H1 (cell line): ENCODE results near the gene WSCD2. TPM values are rescaled to one million over a fixed set of nuclear protein-coding genes. Genes with fewer than 3 reads are reported as not detected.

ENCODE experiments used
- CTCF ChIA-PET: fragments of 300-600 bp; sonication (Branson Sonifier 250); formaldehyde crosslinking; loops from one replicate; lab custom pipeline; 2021; ENCODE audit not compliant: partially characterized antibody; lab: Charles Lee
- POLR2A ChIA-PET: fragments of 300-600 bp; sonication (Branson Sonifier 250); formaldehyde crosslinking; loops from one replicate; lab custom pipeline; 2021; ENCODE audit warnings: inconsistent platforms; ENCODE audit not compliant: partially characterized antibody; lab: Charles Lee
- DNase-seq, 2 experiments: peaks; one replicate each; pipeline versions ENCODE4 v3.0.0 to v3.0.0-alpha.2; 2010 to 2022; ENCODE audit warnings: low spot score in 2 of 2, low read depth in 1 of 2, mixed read lengths in 1 of 2
- FAIRE-seq: peaks from 2 replicates; lab custom pipeline; 2011; peaks lifted over from hg19 to GRCh38; lab: Jason Lieb, UNC
- H2AFZ ChIP-seq: 2 replicates; pipeline ENCODE4 v1.8.1; 2012; ENCODE audit warnings: low read length, inconsistent platforms
- H2AK5ac ChIP-seq: 2 replicates; pipeline ENCODE4 v1.6.1; 2013; ENCODE audit warnings: low read depth, low read length
- H2BK120ac ChIP-seq: replicated peaks from 2 replicates; pipeline ENCODE3; 2013; ENCODE audit warnings: low read depth, low read length, inconsistent platforms
- H2BK12ac ChIP-seq: 2 replicates; pipeline ENCODE4 v1.6.1; 2013; ENCODE audit warnings: low read depth, low read length
- H2BK15ac ChIP-seq: 2 replicates; pipeline ENCODE4 v1.6.1; 2013; ENCODE audit warnings: low read length
- H2BK20ac ChIP-seq: 2 replicates; pipeline ENCODE4 v1.6.1; 2013; ENCODE audit warnings: low read length
- H2BK5ac ChIP-seq: 2 replicates; pipeline ENCODE4 v1.6.1; 2013; ENCODE audit warnings: low read depth, low read length
- H3K14ac ChIP-seq: 2 replicates; pipeline ENCODE4 v1.6.1; 2013; ENCODE audit warnings: inconsistent platforms; ENCODE audit not compliant: insufficient read length
- H3K18ac ChIP-seq: 2 replicates; pipeline ENCODE4 v1.6.1; 2013; ENCODE audit warnings: low read length; ENCODE audit errors: extremely low read depth
- H3K23ac ChIP-seq: 2 replicates; pipeline ENCODE4 v1.6.1; 2013; ENCODE audit warnings: inconsistent platforms; ENCODE audit not compliant: insufficient read length
- H3K23me2 ChIP-seq: 2 replicates; pipeline ENCODE4 v1.6.1; 2013; ENCODE audit warnings: low read depth, low read length
- H3K27ac ChIP-seq: 2 replicates; pipeline ENCODE4 v1.6.1; 2011; ENCODE audit warnings: low read depth, low read length, inconsistent platforms
- H3K27me3 ChIP-seq, 4 experiments: replicated peaks in 1 of 4; 1 replicate in 1 of 4; 2 replicates in 3 of 4; pipeline versions ENCODE4 v1.6.1 to v1.8.1; 2011 to 2013; ENCODE audit warnings: low read length in 3 of 4, mild to moderate bottlenecking in 3 of 4, inconsistent platforms in 2 of 4, mixed read lengths in 2 of 4, moderate library complexity in 1 of 4; ENCODE audit not compliant: control insufficient read depth in 3 of 4, insufficient read depth in 3 of 4; ENCODE audit errors: extremely low read depth in 1 of 4
- H3K36me3 ChIP-seq, 4 experiments: 2 replicates each; pipeline versions ENCODE4 v1.6.1 to v1.8.1; 2011 to 2013; ENCODE audit warnings: mild to moderate bottlenecking in 4 of 4, low read length in 3 of 4, moderate library complexity in 2 of 4, control low read depth in 1 of 4, inconsistent platforms in 1 of 4; ENCODE audit not compliant: insufficient read depth in 4 of 4, control insufficient read depth in 2 of 4
- H3K4ac ChIP-seq: replicated peaks from 2 replicates; pipeline ENCODE3; 2013; ENCODE audit warnings: low read length, low read depth, mixed read lengths, inconsistent platforms; ENCODE audit not compliant: insufficient read length
- H3K4me1 ChIP-seq, 4 experiments: replicated peaks in 1 of 4; 1 replicate in 1 of 4; 2 replicates in 3 of 4; pipeline versions ENCODE4 v1.6.1 to v1.8.1; 2011 to 2013; ENCODE audit warnings: low read length in 3 of 4, inconsistent platforms in 2 of 4, mixed read lengths in 1 of 4; ENCODE audit not compliant: insufficient read depth in 4 of 4, control insufficient read depth in 3 of 4
- H3K4me2 ChIP-seq, 2 experiments: 2 replicates each; pipeline versions ENCODE4 v1.6.1 to v1.8.1; 2011 to 2013; ENCODE audit warnings: low read depth in 2 of 2, low read length in 2 of 2, control low read depth in 1 of 2, inconsistent platforms in 1 of 2, mild to moderate bottlenecking in 1 of 2; ENCODE audit not compliant: insufficient read depth in 1 of 2
- H3K4me3 ChIP-seq, 4 experiments: fragments of 200-600, 300-600 bp in 1 of 4; sonication (generic), shearing (Covaris generic), sonication (Bioruptor Twin) in 1 of 4; 2 replicates each; pipeline versions ENCODE4 v1.5.1 to v1.8.1; 2011 to 2016; ENCODE audit warnings: low read length in 4 of 4, low read depth in 3 of 4, control low read depth in 2 of 4, inconsistent platforms in 2 of 4, mild to moderate bottlenecking in 2 of 4, mixed read lengths in 1 of 4, moderate library complexity in 1 of 4; ENCODE audit not compliant: insufficient read depth in 2 of 4; ENCODE audit errors: extremely low read depth in 1 of 4
- H3K56ac ChIP-seq: replicated peaks from 2 replicates; pipeline ENCODE3; 2013; ENCODE audit warnings: low read depth, mild to moderate bottlenecking, mixed read lengths, low read length, inconsistent platforms; ENCODE audit not compliant: insufficient read length
- H3K79me1 ChIP-seq: 2 replicates; pipeline ENCODE4 v1.6.1; 2013; ENCODE audit warnings: low read depth, low read length, control low read depth
- H3K79me2 ChIP-seq, 2 experiments: 2 replicates each; pipeline versions ENCODE4 v1.6.1 to v1.8.1; 2012 to 2013; ENCODE audit warnings: low read length in 2 of 2, mild to moderate bottlenecking in 2 of 2, inconsistent platforms in 1 of 2; ENCODE audit not compliant: insufficient read depth in 2 of 2, control insufficient read depth in 1 of 2
- H3K9ac ChIP-seq, 4 experiments: replicated peaks in 1 of 4; 1 replicate in 1 of 4; 2 replicates in 3 of 4; pipeline versions ENCODE4 v1.6.1 to v1.8.1; 2011 to 2013; ENCODE audit warnings: low read depth in 3 of 4, low read length in 3 of 4, control low read depth in 2 of 4, mild to moderate bottlenecking in 2 of 4, moderate library complexity in 2 of 4, inconsistent platforms in 1 of 4; ENCODE audit errors: extremely low read depth in 1 of 4
- H3K9me3 ChIP-seq, 2 experiments: 2 replicates each; pipeline versions ENCODE4 v1.6.1 to v1.8.1; 2012 to 2013; ENCODE audit warnings: mild to moderate bottlenecking in 2 of 2, moderate library complexity in 2 of 2, control low read depth in 1 of 2, inconsistent platforms in 1 of 2, low read depth in 1 of 2, low read length in 1 of 2, mixed read lengths in 1 of 2; ENCODE audit not compliant: insufficient read depth in 2 of 2
- H4K20me1 ChIP-seq, 2 experiments: replicated peaks in 1 of 2; 2 replicates each; pipeline versions ENCODE3 to v1.8.1; 2011 to 2013; ENCODE audit warnings: inconsistent platforms in 2 of 2, low read length in 2 of 2, mild to moderate bottlenecking in 1 of 2; ENCODE audit not compliant: insufficient read depth in 2 of 2, control insufficient read depth in 1 of 2
- H4K5ac ChIP-seq: 2 replicates; pipeline ENCODE4 v1.6.1; 2013; ENCODE audit warnings: low read length, low read depth, mixed read lengths, inconsistent platforms; ENCODE audit not compliant: insufficient read length
- H4K8ac ChIP-seq: 2 replicates; pipeline ENCODE4 v1.8.0; 2013; ENCODE audit warnings: mild to moderate bottlenecking, moderate library complexity, low read length, inconsistent platforms; ENCODE audit not compliant: insufficient read depth; ENCODE audit errors: extremely low read depth
- H4K91ac ChIP-seq: replicated peaks from 2 replicates; pipeline ENCODE3; 2013; ENCODE audit warnings: low read length, mixed read lengths, inconsistent platforms; ENCODE audit not compliant: insufficient read length
- BRCA1 ChIP-seq: IDR thresholded peaks from 2 replicates; pipeline ENCODE4 v1.6.1; 2012; ENCODE audit warnings: low read depth, low read length, improper control_type of control experiment
- CBX5 ChIP-seq: fragments of 300-800, 300-1000 bp; sonication (generic); IDR thresholded peaks from 2 replicates; pipeline ENCODE4 v1.7.1; 2016; ENCODE audit warnings: antibody characterized with exemption, low read length, low read depth
- CREB1 ChIP-seq: IDR thresholded peaks from 2 replicates; pipeline ENCODE4 v1.6.1; 2012; ENCODE audit warnings: inconsistent platforms
- EZH2 ChIP-seq: fragments of 200-600 bp; sonication (generic); IDR thresholded peaks from 2 replicates; pipeline ENCODE4 v1.7.1; 2012; ENCODE audit warnings: low read depth, mild to moderate bottlenecking, moderate library complexity, low read length, inconsistent platforms; ENCODE audit not compliant: severe bottlenecking
- FOSL1 ChIP-seq: IDR thresholded peaks from 2 replicates; pipeline ENCODE4 v1.6.1; 2011; ENCODE audit warnings: mild to moderate bottlenecking, low read depth, low read length, moderate library complexity; ENCODE audit not compliant: insufficient read depth
- KDM1A ChIP-seq: fragments of 200-600, 300-600 bp; sonication (generic); IDR thresholded peaks from 2 replicates; pipeline ENCODE4 v1.7.1; 2016; ENCODE audit warnings: mild to moderate bottlenecking, low read length, borderline replicate concordance
- KDM5A ChIP-seq: fragments of 200-600 bp; IDR thresholded peaks from 2 replicates; pipeline ENCODE4 v1.7.1; 2012; ENCODE audit warnings: mild to moderate bottlenecking, low read length, inconsistent platforms, mixed read lengths
- MAFK ChIP-seq: IDR thresholded peaks from 2 replicates; pipeline ENCODE4 v1.6.1; 2012; ENCODE audit warnings: low read depth, mild to moderate bottlenecking, improper control_type of control experiment, low read length
- POLR2AphosphoS5 ChIP-seq: IDR thresholded peaks from 2 replicates; pipeline ENCODE4 v1.6.1; 2011; ENCODE audit warnings: low read depth, low read length
- RNF2 ChIP-seq: fragments of 200-900, 300-1000 bp; sonication (generic); IDR thresholded peaks from 2 replicates; pipeline ENCODE4 v1.7.1; 2016; ENCODE audit warnings: borderline replicate concordance, low read depth, mild to moderate bottlenecking, antibody characterized with exemption, low read length; ENCODE audit not compliant: poor library complexity, severe bottlenecking; ENCODE audit errors: missing control alignments
- RXRA ChIP-seq: IDR thresholded peaks from 2 replicates; pipeline ENCODE4 v1.6.1; 2011; ENCODE audit warnings: low read depth, mild to moderate bottlenecking, low read length, moderate library complexity; ENCODE audit not compliant: insufficient read depth
- SAP30 ChIP-seq: fragments of 300-600 bp; sonication (generic); IDR thresholded peaks from 2 replicates; pipeline ENCODE4 v1.7.1; 2012; ENCODE audit warnings: low read length, moderate library complexity, mild to moderate bottlenecking, inconsistent platforms; ENCODE audit not compliant: insufficient read depth, insufficient replicate concordance
- TAF1 ChIP-seq: IDR thresholded peaks from 2 replicates; pipeline ENCODE4 v1.6.1; 2011; ENCODE audit warnings: mild to moderate bottlenecking, low read depth, low read length
- TEAD4 ChIP-seq: IDR thresholded peaks from 2 replicates; pipeline ENCODE4 v1.6.1; 2012; ENCODE audit warnings: low read depth, low read length, inconsistent platforms, mixed read lengths
- YY1 ChIP-seq: IDR thresholded peaks from 2 replicates; pipeline ENCODE4 v1.6.1; 2011; ENCODE audit warnings: low read depth, mild to moderate bottlenecking, low read length
- WGBS, 2 experiments: shearing (Covaris generic) in 1 of 2; methylation state at CpG; one replicate each; pipeline versions ENCODE4 v1.1.6 to v1.1.7; 2013 to 2015; ENCODE audit warnings: low lambda C conversion rate in 2 of 2, mixed read lengths in 2 of 2, inconsistent platforms in 1 of 2, low coverage in 1 of 2, missing lambda C conversion rate in 1 of 2; ENCODE audit not compliant: insufficient replicate concordance in 2 of 2, insufficient coverage in 1 of 2, insufficient read length in 1 of 2; ENCODE audit errors: extremely low coverage in 1 of 2, missing lambda C conversion rate in 1 of 2; 5-methylcytosine and 5-hydroxymethylcytosine counted together
- polyA plus RNA-seq, 7 experiments: library from polyadenylated mRNA; depleted of rRNA in 3 of 7; stranded (reverse) in 5 of 7; unstranded in 2 of 7; fragments of >200 nt in 5 of 7; fragments of 200-250 nt in 2 of 7; gene quantifications; 1 replicate in 5 of 7; 2 replicates in 1 of 7; 4 replicates in 1 of 7; pipeline versions ENCODE4 v1.2.1 to v1.2.3, GENCODE V29; 2011 to 2013; ENCODE audit warnings: missing spikeins in 2 of 7, mixed read lengths in 2 of 7
- total RNA-seq: library from RNA; stranded (reverse); fragmentation: NEBNext Ultra II Directional; extraction: Animal tissue kit (Norgen Biotek cat#: 25700); gene quantifications from 2 replicates; pipeline ENCODE4 v1.2.1, GENCODE V29; 2021

WSCD2 gene
- total and polyA plus RNA-seq, 2 of the 8 experiments (the other 6 are each of a cell fraction or from before 2014, with no cell fraction given) = 1.3 to 2.2 TPM

DNA sequence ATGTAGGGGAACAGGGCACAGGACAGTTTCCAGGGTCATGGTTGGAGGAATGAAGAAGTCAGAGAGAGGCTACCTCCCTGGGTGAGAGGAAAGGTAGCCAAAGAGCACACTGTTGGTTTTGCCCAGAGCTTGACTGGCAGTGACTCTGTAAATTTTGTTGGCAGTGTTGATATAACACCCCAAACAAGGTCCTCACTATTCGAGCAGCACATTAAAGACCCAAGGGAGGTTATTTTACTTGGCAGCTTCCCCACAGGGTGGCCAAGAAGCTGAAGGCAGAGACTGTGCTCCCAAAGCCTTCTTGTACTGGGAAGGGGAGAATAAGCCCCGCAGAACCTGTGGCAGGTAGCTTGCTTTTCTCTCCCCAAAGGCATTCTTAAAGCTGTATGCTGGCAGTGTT, 40.6 kb downstream of the WSCD2 start:
- no peak overlapping the region for H3K23ac ChIP-seq
- H3K23me2 ChIP-seq = no peaks in the 10 kb centered on the region
- H3K27ac ChIP-seq = no peak overlapping the region
- no peaks in the 10 kb centered on the region for H3K79me1 ChIP-seq
- H3K4ac ChIP-seq = no peak overlapping the region
- no peak overlapping the region for H4K5ac ChIP-seq
- H2BK120ac ChIP-seq = no peak overlapping the region
- no peak overlapping the region for H2AFZ ChIP-seq
- H3K9ac ChIP-seq = no peak overlapping the region
- ChIA-PET CTCF (interaction anchor here (0.6 to 1.5 kb wide), 5 partner anchors 10 to 90 kb away, joined by 3 to 7 read pairs (median 3); no protein-coding TSS in a partner anchor), POLR2A (no interaction called here)
- DNase-seq (no peak), FAIRE-seq (no peak)
- no peak overlapping the region for H4K8ac ChIP-seq
- no peak overlapping the region for H3K4me3 ChIP-seq
- H2BK20ac ChIP-seq = no peak overlapping the region
- no peak overlapping the region for H3K4me2 ChIP-seq
- H2AK5ac ChIP-seq = no peak overlapping the region
- H4K91ac ChIP-seq = no peak overlapping the region
- no peaks in the 10 kb centered on the region for H3K27me3 ChIP-seq
- H3K9me3 ChIP-seq = no peaks in the 10 kb centered on the region; a peak in 1 of 4 replicates
- H3K18ac ChIP-seq = no peak overlapping the region
- H3K56ac ChIP-seq = no peak overlapping the region
- H2BK12ac ChIP-seq = 0 out of 2 replicates have a peak overlapping the region, but pooled peaks have one; percentile 33
- no peak overlapping the region for H3K14ac ChIP-seq
- no peak overlapping the region for H2BK5ac ChIP-seq
- H3K4me1 ChIP-seq = peaks cover 3 to 11% (median 7%) of the 10 kb centered on the region in 4 experiments; a peak in 4 of 7 replicates
- H3K36me3 ChIP-seq = no peaks in the 10 kb centered on the region
- no peaks in the 10 kb centered on the region for H4K20me1 ChIP-seq
- H3K79me2 ChIP-seq = no peaks in the 10 kb centered on the region
- WGBS, 2 experiments = 84% methylated on average over 2 of the region's 2 CpGs; no CpG with 5 or more reads in 1 of the 2 experiments
- no peak overlapping the region for H2BK15ac ChIP-seq
- no peak for TF ChIP-seq YY1
- TF ChIP-seq CBX5 = no peak
- no peak for TF ChIP-seq KDM5A
- TF ChIP-seq SAP30 = no peak
- TF ChIP-seq EZH2 = no peak
- no peak for TF ChIP-seq RXRA
- TF ChIP-seq POLR2AphosphoS5 = no peak
- TF ChIP-seq TEAD4 = no peak
- no peak for TF ChIP-seq FOSL1
- no peak for TF ChIP-seq MAFK
- no peak for TF ChIP-seq BRCA1
- TF ChIP-seq CREB1 = no peak
- TF ChIP-seq RNF2 = no peak
- TF ChIP-seq TAF1 = no peak
- no peak for TF ChIP-seq KDM1A
